GM18517 (cell line): ENCODE measurements around the gene ADARB1.

ENCODE experiments used
- ATAC-seq: cut with Tn5 transposase; IDR thresholded peaks from one replicate; pipeline ENCODE4 v1.9.1; 2021; ENCODE audit warnings: mild to moderate bottlenecking, moderate library complexity; ENCODE audit not compliant: unreplicated experiment

Gene ADARB1

GRCh38 chr21:45073301-45074047 lies 906 bp upstream of the ADARB1 start:
- ATAC-seq, result no peak

- ATAC-seq, result no peak
These were observed 627 bp downstream of the ADARB1 start for GRCh38 chr21:45074818-45075595.

- no peak for ATAC-seq
These were observed 1.3 kb downstream of the ADARB1 start for GRCh38 chr21:45075596-45076244.

GRCh38 chr21:45076245-45076711 lies 1.9 kb downstream of the ADARB1 start:
- no peak for ATAC-seq

GRCh38 chr21:45078371-45078770 lies 4.0 kb downstream of the ADARB1 start:
- ATAC-seq, result no peak

- ATAC-seq, result no peak
These were observed 4.5 kb downstream of the ADARB1 start for GRCh38 chr21:45078877-45079281.

GRCh38 chr21:45079351-45079750 lies 5.0 kb downstream of the ADARB1 start:
- ATAC-seq, result no peak

GRCh38 chr21:45080232-45080631 lies 5.9 kb downstream of the ADARB1 start:
- ATAC-seq, result no peak

GRCh38 chr21:45080639-45081414 lies 6.4 kb downstream of the ADARB1 start:
- ATAC-seq, result no peak

GRCh38 chr21:45081636-45082035 lies 7.3 kb downstream of the ADARB1 start:
- no peak for ATAC-seq

- ATAC-seq, result no peak
These were observed 8.4 kb downstream of the ADARB1 start for GRCh38 chr21:45082736-45083135.

- no peak for ATAC-seq
These were observed 9.7 kb downstream of the ADARB1 start for GRCh38 chr21:45084121-45084520.

GRCh38 chr21:45084881-45085536 lies 10.6 kb downstream of the ADARB1 start:
- no peak for ATAC-seq

GRCh38 chr21:45085700-45086099 lies 11.3 kb downstream of the ADARB1 start:
- ATAC-seq, result no peak

GRCh38 chr21:45086337-45086958 lies 12.1 kb downstream of the ADARB1 start:
- no peak for ATAC-seq

GRCh38 chr21:45087022-45087823 lies 12.8 kb downstream of the ADARB1 start:
- ATAC-seq, result no peak

GRCh38 chr21:45088116-45088515 lies 13.7 kb downstream of the ADARB1 start:
- no peak for ATAC-seq

GRCh38 chr21:45088729-45089128 lies 14.3 kb downstream of the ADARB1 start:
- ATAC-seq, result no peak

- no peak for ATAC-seq
These were observed 15.6 kb downstream of the ADARB1 start for GRCh38 chr21:45089964-45090363.
